Suprapubic skin (tissue), 4 donors: ENCODE results near the gene CERS6. TPM values are rescaled to one million over a fixed set of nuclear protein-coding genes. Genes with fewer than 3 reads are reported as not detected.

Source experiments
- DNase-seq, 2 donors: peaks; one replicate each; pipeline ENCODE4 v3.0.0-alpha.2; 2019; ENCODE audit warnings: low spot score in 2 of 2
- H3K27ac ChIP-seq: fragments of 200-600 bp; sonication (generic); one replicate; pipeline ENCODE4 v1.5.1; 2019
- H3K27me3 ChIP-seq: fragments of 200-600 bp; sonication (generic); one replicate; pipeline ENCODE4 v1.5.1; 2019
- H3K36me3 ChIP-seq: fragments of 200-600 bp; sonication (generic); one replicate; pipeline ENCODE4 v1.5.1; 2019
- H3K4me1 ChIP-seq: fragments of 200-600 bp; sonication (generic); one replicate; pipeline ENCODE4 v1.5.1; 2019
- H3K4me3 ChIP-seq: fragments of 200-600 bp; sonication (generic); one replicate; pipeline ENCODE4 v1.5.1; 2019; ENCODE audit warnings: mild to moderate bottlenecking
- H3K9me3 ChIP-seq: fragments of 200-600 bp; sonication (generic); one replicate; pipeline ENCODE4 v1.5.1; 2019
- CTCF ChIP-seq, 2 donors: fragments of 200-600 bp in 1 of 2; fragments of 450-650 bp in 1 of 2; sonication (generic) in 1 of 2; IDR thresholded peaks; one replicate each; pipeline ENCODE4 v1.5.1; 2016 to 2019; ENCODE audit warnings: antibody characterized with exemption in 2 of 2, mild to moderate bottlenecking in 1 of 2, moderate library complexity in 1 of 2
- EP300 ChIP-seq: sonication (generic); formaldehyde crosslinking; IDR thresholded peaks from one replicate; pipeline ENCODE4 v1.6.1; 2017; ENCODE audit warnings: antibody characterized with exemption
- POLR2A ChIP-seq, 2 donors: fragments of 450-650 bp; IDR thresholded peaks; one replicate each; pipeline ENCODE4 v1.6.1; 2017; ENCODE audit warnings: antibody characterized with exemption in 2 of 2, mild to moderate bottlenecking in 2 of 2, moderate library complexity in 2 of 2
- POLR2AphosphoS5 ChIP-seq, 3 donors: sonication (generic); formaldehyde crosslinking; IDR thresholded peaks; one replicate each; pipeline ENCODE4 v1.6.1; 2017; ENCODE audit warnings: antibody characterized with exemption in 3 of 3
- WGBS: methylation state at CpG from one replicate; pipeline ENCODE4 v1.1.5; 2018; 5-methylcytosine and 5-hydroxymethylcytosine counted together
- total RNA-seq, 4 donors: library from RNA; depleted of rRNA; stranded (reverse); fragments of >200 nt; gene quantifications; one replicate each; pipeline ENCODE4 v1.1.0, GENCODE V29; 2016

CERS6 gene
- total RNA-seq, 4 donors from 2014 or later = 68.7 to 83.3 (median 77.0) TPM

DNA sequence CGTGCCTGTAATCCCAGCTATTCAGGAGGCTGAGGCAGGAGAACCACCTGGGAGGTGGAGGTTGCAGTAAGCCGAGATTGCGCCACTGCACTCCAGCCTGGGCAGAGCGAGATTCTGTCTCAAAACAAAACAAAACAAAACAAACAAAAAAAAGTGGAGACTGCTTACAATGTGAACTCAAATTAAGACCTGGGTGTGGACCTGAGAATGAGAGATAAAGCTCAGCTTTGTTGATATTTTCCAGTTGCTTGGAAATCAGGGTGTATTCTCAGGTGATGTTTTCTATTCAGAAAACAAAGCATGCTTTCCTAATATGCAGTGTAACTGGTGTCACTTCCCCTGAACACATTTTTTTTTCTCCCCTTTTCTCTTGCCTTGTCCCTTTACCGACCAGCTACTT is 5.3 kb upstream of the CERS6 start:
- Histone ChIP-seq H3K4me1 (peaks cover 4% of the 10 kb centered on the region), H3K4me3 (no peak overlapping the region), H3K27ac (no peak overlapping the region), H3K27me3 (no peaks in the 10 kb centered on the region), H3K36me3 (no peaks in the 10 kb centered on the region), H3K9me3 (no peaks in the 10 kb centered on the region)
- TF ChIP-seq CTCF (IDR thresholded peaks at IDR 0.05) = no peak
- TF ChIP-seq POLR2AphosphoS5 (IDR thresholded peaks at IDR 0.05) = no peak
- no peak for TF ChIP-seq EP300
- no peak for TF ChIP-seq POLR2A (IDR thresholded peaks at IDR 0.05)
- DNase-seq = no peak
- 75% methylated on average over 5 of the region's 5 CpGs for whole genome bisulfite sequencing

- no peaks in the 10 kb centered on the region for H3K36me3 ChIP-seq
- no peak for TF ChIP-seq POLR2A (IDR thresholded peaks at IDR 0.05)
- TF ChIP-seq POLR2AphosphoS5 (IDR thresholded peaks at IDR 0.05) = no peak
- TF ChIP-seq EP300 = no peak
- no peak for TF ChIP-seq CTCF (IDR thresholded peaks at IDR 0.05)
- H3K27me3 ChIP-seq = no peaks in the 10 kb centered on the region
- 94% methylated on average over 3 of the region's 3 CpGs for WGBS
- H3K4me1 ChIP-seq = peaks cover 10% of the 10 kb centered on the region
- H3K27ac ChIP-seq = no peak overlapping the region
- no peaks in the 10 kb centered on the region for H3K9me3 ChIP-seq
- DNase-seq = no peak
- H3K4me3 ChIP-seq = no peak overlapping the region
Measured at GRCh38 chr2:168452781-168453180, 3.3 kb upstream of the CERS6 start.

- no peak for DNase-seq
- Histone ChIP-seq H3K4me3 (no peak overlapping the region), H3K36me3 (no peaks in the 10 kb centered on the region), H3K4me1 (peaks cover 10% of the 10 kb centered on the region), H3K27me3 (no peaks in the 10 kb centered on the region), H3K27ac (no peak overlapping the region), H3K9me3 (no peaks in the 10 kb centered on the region)
- WGBS = 91% methylated on average over 3 of the region's 3 CpGs
- TF ChIP-seq EP300 = no peak
- TF ChIP-seq CTCF (IDR thresholded peaks at IDR 0.05) = no peak
- no peak for TF ChIP-seq POLR2A (IDR thresholded peaks at IDR 0.05)
- TF ChIP-seq POLR2AphosphoS5 (IDR thresholded peaks at IDR 0.05) = no peak
Measured at GRCh38 chr2:168453404-168453803, 2.7 kb upstream of the CERS6 start.

GRCh38 chr2:168454737-168455644 is 1.1 kb upstream of the CERS6 start:
- no peak for DNase-seq
- no peaks in the 10 kb centered on the region for H3K27me3 ChIP-seq
- H3K9me3 ChIP-seq = no peaks in the 10 kb centered on the region
- H3K36me3 ChIP-seq = no peaks in the 10 kb centered on the region
- H3K4me1 ChIP-seq = peaks cover 10% of the 10 kb centered on the region
- 71% methylated on average over 6 of the region's 6 CpGs for WGBS
- peak overlapping the region; percentile 72 for H3K4me3 ChIP-seq
- TF ChIP-seq EP300 (no peak), POLR2AphosphoS5 (IDR thresholded peaks at IDR 0.05) (no peak), CTCF (IDR thresholded peaks at IDR 0.05) (no peak)
- no peak overlapping the region for H3K27ac ChIP-seq

- Histone ChIP-seq H3K36me3 (no peaks in the 10 kb centered on the region), H3K27me3 (no peaks in the 10 kb centered on the region), H3K4me3 (peak overlapping the region; percentile 72), H3K4me1 (peaks cover 10% of the 10 kb centered on the region), H3K27ac (peak overlapping the region; percentile 58), H3K9me3 (no peaks in the 10 kb centered on the region)
- TF ChIP-seq POLR2A (IDR thresholded peaks at IDR 0.05) (no peak), POLR2AphosphoS5 (IDR thresholded peaks at IDR 0.05) (no peak), EP300 (no peak), CTCF (IDR thresholded peaks at IDR 0.05) (no peak)
- WGBS = 0% methylated on average over 6 of the region's 61 CpGs
- DNase-seq = peak in 1 of 2 donors; percentile 63
Measured at GRCh38 chr2:168456521-168457189, 583 bp downstream of the CERS6 start.
